HUES64 (cell line): ENCODE data around the gene PAPPA2.

ENCODE experiments used
- H3K27ac ChIP-seq: 2 replicates; pipeline ENCODE4 v1.7.0; 2013; ENCODE audit warnings: low read depth, low read length, inconsistent platforms
- H3K27me3 ChIP-seq: 2 replicates; pipeline ENCODE4 v1.6.1; 2013; ENCODE audit warnings: mild to moderate bottlenecking, low read length; ENCODE audit not compliant: insufficient read depth
- H3K36me3 ChIP-seq: 2 replicates; pipeline ENCODE4 v1.6.1; 2013; ENCODE audit warnings: mild to moderate bottlenecking, low read length; ENCODE audit not compliant: insufficient read depth
- H3K4me1 ChIP-seq: 2 replicates; pipeline ENCODE4 v1.6.1; 2013; ENCODE audit warnings: mild to moderate bottlenecking, low read length, moderate library complexity; ENCODE audit not compliant: insufficient read depth
- H3K4me3 ChIP-seq: 2 replicates; pipeline ENCODE4 v1.5.1; 2013; ENCODE audit warnings: mild to moderate bottlenecking, low read length, moderate library complexity
- H3K9ac ChIP-seq: 2 replicates; pipeline ENCODE4 v1.6.1; 2013; ENCODE audit warnings: mild to moderate bottlenecking, low read depth, low read length
- H3K9me3 ChIP-seq: 2 replicates; pipeline ENCODE4 v1.6.1; 2013; ENCODE audit warnings: low read depth, low read length; ENCODE audit not compliant: insufficient read depth
- WGBS: fragments of 150-250, 120-280 bp; methylation state at CpG from one replicate; pipeline ENCODE4 v1.1.7; 2013; ENCODE audit warnings: missing lambda C conversion rate; 5-methylcytosine and 5-hydroxymethylcytosine counted together

PAPPA2 gene

DNA sequence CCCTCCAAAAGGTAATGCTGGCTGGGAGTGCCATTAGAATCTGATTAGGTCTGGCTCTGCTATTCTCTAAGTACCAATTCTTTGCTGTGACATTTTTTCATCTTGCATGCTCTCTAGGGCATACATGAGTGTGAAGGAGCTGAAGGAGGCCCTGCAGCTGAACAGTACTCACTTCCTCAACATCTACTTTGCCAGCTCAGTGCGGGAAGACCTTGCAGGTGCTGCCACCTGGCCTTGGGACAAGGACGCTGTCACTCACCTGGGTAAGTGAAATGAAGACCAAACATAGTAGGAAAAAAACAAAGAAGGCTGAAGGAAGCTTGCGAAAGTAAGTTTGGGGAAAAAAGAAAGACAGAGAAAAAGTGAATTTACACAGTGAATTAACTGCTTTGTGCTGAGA lies 207.9 kb downstream of the PAPPA2 start:
- Histone ChIP-seq H3K27me3 (no peaks in the 10 kb centered on the region), H3K9me3 (no peaks in the 10 kb centered on the region), H3K9ac (no peak overlapping the region), H3K4me1 (no peaks in the 10 kb centered on the region), H3K4me3 (no peak overlapping the region), H3K36me3 (no peaks in the 10 kb centered on the region), H3K27ac (no peak overlapping the region)
- WGBS = 84% methylated on average over 3 of the region's 3 CpGs

DNA sequence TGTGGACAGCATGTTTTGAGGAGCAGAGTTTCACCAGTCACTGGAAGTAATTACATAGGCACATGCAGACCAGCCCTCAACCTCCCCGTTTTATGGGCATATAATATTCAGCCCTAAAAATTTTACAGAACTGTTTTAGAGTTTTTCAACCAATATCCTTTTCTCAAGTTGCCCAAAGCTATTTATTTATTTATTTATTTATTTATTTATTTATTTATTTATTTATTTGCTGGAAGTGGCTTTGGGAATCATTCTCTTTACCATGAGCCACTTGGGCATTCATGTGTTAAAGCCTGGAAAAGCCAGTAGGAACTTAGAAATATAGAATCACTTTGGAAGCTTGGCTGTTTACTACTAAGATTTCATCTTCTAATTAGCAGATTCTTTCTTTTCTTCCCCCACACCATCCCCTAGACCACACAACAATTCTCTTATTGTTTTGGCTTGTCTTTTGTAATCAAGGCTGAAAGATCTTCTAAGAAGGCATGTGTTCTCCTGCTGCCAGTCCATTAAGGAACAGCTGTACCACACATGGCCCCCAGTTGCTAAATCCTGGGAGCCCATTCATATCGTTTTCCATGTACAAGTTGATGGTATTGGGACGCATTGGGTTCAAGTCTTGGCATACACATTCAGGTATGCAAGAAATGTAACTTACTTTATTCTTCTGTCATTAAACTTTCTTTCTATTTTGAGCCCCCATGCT lies 220.0 kb downstream of the PAPPA2 start:
- WGBS = 85% methylated on average over 3 of the region's 3 CpGs
- Histone ChIP-seq H3K9ac (no peak overlapping the region), H3K9me3 (no peaks in the 10 kb centered on the region), H3K36me3 (no peaks in the 10 kb centered on the region), H3K4me3 (no peak overlapping the region), H3K27ac (no peak overlapping the region), H3K4me1 (no peaks in the 10 kb centered on the region), H3K27me3 (no peaks in the 10 kb centered on the region)

DNA sequence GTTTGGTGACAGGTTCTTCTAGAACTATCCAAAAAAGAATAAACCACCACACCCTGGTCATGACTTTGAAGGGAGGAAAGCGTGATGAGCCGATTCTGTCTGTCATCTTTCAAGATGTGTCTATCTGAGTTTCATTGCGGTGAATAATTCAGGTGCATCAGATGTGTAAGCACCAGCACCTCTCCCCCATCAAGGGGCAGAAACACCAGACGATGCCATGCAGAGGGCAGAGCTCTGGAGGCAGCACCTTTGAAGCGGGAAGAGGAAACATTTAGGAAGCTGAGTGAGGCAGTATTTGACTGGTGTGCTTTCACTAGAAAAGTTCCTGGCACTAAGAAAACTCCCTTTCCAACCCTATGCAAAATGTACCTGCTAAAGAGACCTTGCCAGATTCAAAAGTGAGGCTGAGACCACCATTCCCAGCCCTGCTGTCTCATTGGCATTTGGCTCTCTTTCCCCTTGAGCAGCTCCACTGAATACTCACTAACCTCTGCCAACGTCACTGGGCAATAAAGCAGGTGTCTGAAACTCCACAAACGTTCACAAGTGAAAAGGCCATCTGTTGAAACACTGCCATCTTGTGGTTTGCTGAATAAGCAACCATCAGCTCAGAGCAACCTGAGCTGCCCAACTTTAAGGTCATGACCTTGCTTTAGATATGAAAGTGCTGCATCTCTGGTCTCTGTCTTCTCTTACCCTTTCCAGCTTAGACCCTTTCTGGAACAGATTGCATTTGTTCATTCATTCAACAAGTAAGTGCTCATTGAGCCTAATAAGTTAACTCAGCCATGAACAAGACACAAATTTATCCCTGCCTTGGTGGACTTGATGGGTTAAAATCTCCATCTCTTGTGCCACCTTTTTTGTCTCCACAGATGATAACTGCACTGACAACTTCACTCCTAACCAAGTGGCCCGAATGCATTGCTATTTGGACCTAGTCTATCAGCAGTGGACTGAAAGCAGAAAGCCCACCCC lies 228.6 kb downstream of the PAPPA2 start:
- H3K36me3 ChIP-seq = no peaks in the 10 kb centered on the region
- 59% methylated on average over 8 of the region's 8 CpGs for WGBS
- H3K9ac ChIP-seq = no peak overlapping the region
- no peaks in the 10 kb centered on the region for H3K27me3 ChIP-seq
- no peak overlapping the region for H3K27ac ChIP-seq
- H3K4me1 ChIP-seq = peaks cover 12% of the 10 kb centered on the region; the same call in 1 of the 2 replicates
- H3K4me3 ChIP-seq = no peak overlapping the region
- no peaks in the 10 kb centered on the region for H3K9me3 ChIP-seq

DNA sequence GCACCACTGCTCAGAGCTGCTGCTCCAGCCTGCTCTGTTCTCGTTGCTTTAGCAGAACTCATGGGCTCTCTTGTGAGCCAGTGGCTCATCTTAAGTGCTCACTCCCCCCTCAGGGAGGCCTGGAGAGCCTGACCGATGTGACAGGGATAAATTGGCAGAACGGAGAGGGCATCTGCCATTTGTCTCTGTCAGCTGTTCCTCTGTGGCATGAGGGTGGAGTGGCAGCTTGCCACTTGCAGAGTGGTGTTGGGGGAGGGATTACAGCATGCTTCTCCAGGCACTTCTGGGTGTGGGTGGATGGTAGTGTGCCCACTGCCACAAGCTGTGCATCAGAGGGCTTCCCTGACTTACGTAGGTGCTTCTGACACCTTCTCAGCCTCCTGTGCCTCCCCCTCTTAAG lies 229.5 kb downstream of the PAPPA2 start:
- Histone ChIP-seq H3K9ac (no peak overlapping the region), H3K4me1 (peaks cover 12% of the 10 kb centered on the region; the same call in 1 of the 2 replicates), H3K27ac (no peak overlapping the region), H3K9me3 (no peaks in the 10 kb centered on the region), H3K36me3 (no peaks in the 10 kb centered on the region), H3K27me3 (no peaks in the 10 kb centered on the region), H3K4me3 (no peak overlapping the region)
- 93% methylated on average over 4 of the region's 4 CpGs for WGBS

DNA sequence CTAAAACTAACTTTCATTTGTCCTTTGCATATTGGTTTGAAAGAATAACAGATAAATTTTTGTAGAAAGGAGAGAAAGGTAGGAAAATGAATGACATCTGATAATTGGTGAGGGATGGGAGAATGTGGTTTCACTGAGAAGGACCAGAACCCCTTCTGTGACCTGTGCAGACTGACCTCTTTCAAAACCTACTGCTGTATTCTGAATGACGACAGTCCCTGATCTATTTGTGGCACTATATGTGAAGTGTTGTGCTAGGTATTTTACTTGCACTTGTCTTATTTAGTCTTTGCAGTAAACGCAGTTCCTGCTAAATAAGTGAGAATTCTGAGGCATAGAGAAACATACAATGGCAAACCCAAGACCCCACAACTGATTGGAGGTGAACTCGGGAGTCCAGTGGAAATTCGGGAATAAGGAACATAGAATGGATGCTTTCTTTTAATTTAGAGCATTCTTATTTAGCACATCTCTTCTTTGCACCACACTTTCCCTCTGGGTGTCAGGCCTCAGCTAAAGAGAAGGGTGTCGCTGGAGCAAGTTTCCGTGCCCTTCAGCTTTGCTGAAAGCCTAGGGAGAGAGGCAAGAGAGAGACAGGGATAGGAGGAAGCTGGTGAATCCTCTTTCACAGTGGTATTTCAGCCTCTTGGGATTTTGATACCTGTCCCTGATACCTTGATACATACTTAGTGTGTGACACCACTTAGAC lies 230.2 kb downstream of the PAPPA2 start:
- no peaks in the 10 kb centered on the region for H3K27me3 ChIP-seq
- H3K4me1 ChIP-seq = peaks cover 12% of the 10 kb centered on the region; the same call in 1 of the 2 replicates
- H3K4me3 ChIP-seq = no peak overlapping the region
- H3K36me3 ChIP-seq = no peaks in the 10 kb centered on the region
- WGBS = 94% methylated on average over 4 of the region's 6 CpGs
- H3K9ac ChIP-seq = no peak overlapping the region
- no peak overlapping the region for H3K27ac ChIP-seq
- no peaks in the 10 kb centered on the region for H3K9me3 ChIP-seq

DNA sequence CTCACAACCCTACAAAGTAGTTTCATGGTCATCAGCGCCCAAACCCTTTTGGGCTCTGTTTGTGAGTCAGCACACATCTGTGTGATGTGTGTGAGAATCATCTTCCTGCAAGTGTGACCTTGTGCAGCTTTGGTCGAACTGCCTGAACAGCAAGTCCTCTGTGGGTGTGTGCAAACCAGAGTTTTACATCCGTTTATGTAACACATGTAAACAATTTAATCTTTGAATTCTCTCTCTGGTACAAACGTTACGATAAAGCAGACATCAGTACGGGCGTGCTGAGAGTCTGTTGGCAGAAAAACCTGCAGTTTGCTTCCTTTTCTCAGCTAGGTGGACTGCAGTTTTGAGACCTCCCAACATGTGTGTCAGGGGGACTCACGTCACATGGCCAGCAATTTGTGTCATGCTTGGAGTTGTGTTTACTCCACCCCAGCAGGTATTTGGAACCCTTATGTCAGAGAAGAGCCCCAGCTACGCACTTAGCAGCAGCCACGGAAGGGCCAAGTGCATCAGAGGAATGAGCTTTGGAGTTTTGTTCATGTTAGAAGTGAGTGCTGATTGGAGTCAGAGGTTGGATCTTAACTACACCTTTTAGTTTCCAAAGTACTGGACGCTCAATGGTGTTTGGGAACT lies 230.8 kb downstream of the PAPPA2 start:
- Histone ChIP-seq H3K9me3 (no peaks in the 10 kb centered on the region), H3K9ac (no peak overlapping the region), H3K36me3 (no peaks in the 10 kb centered on the region), H3K27ac (no peak overlapping the region), H3K27me3 (no peaks in the 10 kb centered on the region), H3K4me3 (no peak overlapping the region), H3K4me1 (peaks cover 12% of the 10 kb centered on the region; the same call in 1 of the 2 replicates)
- 92% methylated on average over 11 of the region's 11 CpGs for WGBS

DNA sequence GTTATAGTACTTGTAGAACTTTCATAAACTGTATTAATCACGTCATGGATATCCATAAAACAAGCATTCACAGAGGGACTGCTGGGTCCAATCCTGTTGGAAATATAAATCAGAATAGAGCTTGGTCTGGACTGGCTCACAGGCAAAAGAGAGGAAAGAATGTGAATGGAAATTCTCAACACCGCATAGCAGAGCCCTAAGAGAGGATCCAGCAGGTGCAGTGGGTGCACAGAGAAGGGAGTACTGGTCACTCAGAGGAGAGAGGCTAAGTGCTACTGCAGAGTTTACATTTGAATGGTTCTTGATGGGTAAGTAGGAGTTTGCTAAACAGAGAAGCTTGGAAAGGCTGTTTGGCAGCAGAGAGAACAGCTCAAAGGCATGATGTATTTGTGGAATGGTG lies 231.7 kb downstream of the PAPPA2 start:
- Histone ChIP-seq H3K9ac (no peak overlapping the region), H3K4me3 (no peak overlapping the region), H3K9me3 (no peaks in the 10 kb centered on the region), H3K4me1 (peaks cover 12% of the 10 kb centered on the region; the same call in 1 of the 2 replicates), H3K36me3 (no peaks in the 10 kb centered on the region), H3K27ac (no peak overlapping the region), H3K27me3 (no peaks in the 10 kb centered on the region)
- 85% methylated on average over 2 of the region's 2 CpGs for WGBS

DNA sequence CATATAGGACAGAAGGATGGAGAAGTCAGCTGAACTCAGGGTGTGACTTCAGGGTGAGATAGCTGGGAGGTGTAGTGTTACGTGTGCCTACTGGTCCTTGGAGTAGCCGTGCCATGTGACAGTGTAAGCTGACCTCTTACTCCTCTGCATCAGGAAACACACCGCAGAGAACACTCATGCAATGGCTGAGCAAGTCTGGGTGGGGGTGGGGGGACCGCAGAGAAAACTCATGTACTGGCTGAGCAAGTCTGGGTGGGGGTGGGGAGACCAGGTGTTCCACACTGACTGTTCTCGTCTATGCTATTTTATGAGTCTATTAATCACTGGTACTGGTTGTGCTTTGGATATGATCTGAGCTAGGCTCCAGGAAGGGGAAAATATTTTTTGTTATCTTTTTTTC lies 233.1 kb downstream of the PAPPA2 start:
- H3K27ac ChIP-seq = no peak overlapping the region
- H3K9ac ChIP-seq = no peak overlapping the region
- H3K4me1 ChIP-seq = peaks cover 12% of the 10 kb centered on the region; the same call in 1 of the 2 replicates
- H3K27me3 ChIP-seq = no peaks in the 10 kb centered on the region
- 72% methylated on average over 5 of the region's 5 CpGs for WGBS
- H3K4me3 ChIP-seq = no peak overlapping the region
- no peaks in the 10 kb centered on the region for H3K9me3 ChIP-seq
- no peaks in the 10 kb centered on the region for H3K36me3 ChIP-seq

DNA sequence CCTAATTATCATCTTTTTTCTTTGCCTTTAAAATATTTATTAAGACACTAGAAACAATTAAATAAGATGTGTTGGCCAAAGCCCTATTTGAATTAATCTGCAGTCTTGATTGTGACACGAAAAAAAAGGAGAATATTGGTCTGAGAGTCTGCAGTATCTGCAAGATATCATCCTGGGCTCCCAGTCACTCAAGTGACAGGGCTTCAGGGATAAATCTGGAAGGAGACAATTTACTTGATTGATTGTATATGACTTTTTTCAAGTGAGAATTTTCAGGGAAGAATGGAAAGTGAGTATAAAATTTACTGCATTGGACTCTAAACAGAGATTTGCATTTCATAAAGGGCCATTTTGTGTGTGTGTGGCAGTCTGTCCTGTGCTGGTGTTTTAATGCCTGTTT lies 233.7 kb downstream of the PAPPA2 start:
- peaks cover 12% of the 10 kb centered on the region; the same call in 1 of the 2 replicates for H3K4me1 ChIP-seq
- no peaks in the 10 kb centered on the region for H3K36me3 ChIP-seq
- no peak overlapping the region for H3K9ac ChIP-seq
- no peak overlapping the region for H3K27ac ChIP-seq
- H3K4me3 ChIP-seq = no peak overlapping the region
- 93% methylated on average over 1 of the region's 1 CpG for WGBS
- no peaks in the 10 kb centered on the region for H3K27me3 ChIP-seq
- H3K9me3 ChIP-seq = no peaks in the 10 kb centered on the region

DNA sequence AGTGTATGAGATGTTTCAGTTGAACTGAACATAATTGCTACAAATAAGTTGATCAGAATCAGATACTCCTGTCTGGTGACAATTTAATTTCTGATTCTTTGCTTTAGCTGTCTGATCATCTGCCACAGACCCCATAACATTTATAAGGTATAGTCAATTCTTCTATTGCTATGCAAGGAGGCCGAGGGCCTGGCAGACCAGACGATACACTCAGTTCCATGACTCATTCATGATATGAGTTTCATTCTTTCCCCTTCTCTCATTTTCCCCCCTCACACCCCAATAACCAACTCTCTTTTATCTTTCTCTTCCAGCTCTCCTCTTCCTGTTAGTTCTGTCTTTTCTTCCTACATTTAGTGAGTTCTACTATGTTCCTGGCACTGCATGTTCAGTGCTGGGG lies 236.8 kb downstream of the PAPPA2 start:
- Histone ChIP-seq H3K9me3 (no peaks in the 10 kb centered on the region), H3K36me3 (no peaks in the 10 kb centered on the region), H3K4me3 (no peak overlapping the region), H3K27me3 (no peaks in the 10 kb centered on the region), H3K9ac (no peak overlapping the region), H3K4me1 (peaks cover 12% of the 10 kb centered on the region; the same call in 1 of the 2 replicates), H3K27ac (no peak overlapping the region)
- 98% methylated on average over 2 of the region's 2 CpGs for WGBS
